NCI-H2171 treated with DMSO at 0.1 percent for 48 hours (cell line): ENCODE results near the gene PDGFA.

Source experiments
- DNase-seq: peaks from one replicate; lab custom pipeline; 2025; lab: John Stamatoyannopoulos, UW

The PDGFA gene

DNA sequence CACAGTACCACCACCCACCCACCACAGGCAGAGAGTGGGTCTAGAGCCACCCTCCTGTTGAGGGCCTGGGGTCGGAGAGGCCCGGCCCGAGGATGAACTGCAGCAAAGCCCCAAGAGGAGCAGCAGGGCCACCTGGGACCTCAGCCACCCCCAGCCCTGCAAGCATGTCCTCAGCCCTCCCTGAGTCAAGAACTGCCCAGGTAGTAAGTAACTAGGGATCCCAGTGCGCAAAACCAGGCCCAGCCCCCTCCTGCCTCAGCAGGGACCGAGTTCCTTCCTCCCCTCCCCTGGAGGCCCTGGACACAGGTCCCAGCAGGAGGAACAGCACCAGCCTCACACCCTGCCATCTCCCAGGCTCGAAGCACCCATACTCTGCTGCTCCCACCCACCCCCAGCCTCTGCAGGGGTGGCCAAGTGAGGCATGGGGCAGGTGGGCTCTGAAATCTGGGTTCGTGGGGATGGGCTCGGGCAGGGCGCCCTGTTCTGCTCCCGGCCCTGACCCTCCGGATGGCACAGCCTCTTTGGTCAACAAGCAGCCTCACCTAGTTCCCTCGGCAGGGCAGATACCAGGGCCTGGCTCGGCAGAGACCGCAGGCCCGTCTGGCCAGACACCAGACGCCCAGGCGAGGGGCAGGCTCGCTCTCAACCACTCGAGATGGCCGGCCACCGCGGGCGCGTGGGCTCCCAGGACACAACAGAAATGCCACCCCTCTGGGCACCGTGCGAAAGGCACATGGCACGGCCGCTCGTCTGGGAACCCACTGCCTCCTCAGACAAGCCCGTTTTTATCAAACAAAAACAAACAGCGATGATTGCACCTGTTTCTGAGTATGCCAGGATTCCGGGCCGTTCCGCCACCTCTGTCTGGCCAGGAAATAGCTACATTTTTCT is 15.2 kb downstream of the PDGFA start:
- no peak for DNase-seq

DNA sequence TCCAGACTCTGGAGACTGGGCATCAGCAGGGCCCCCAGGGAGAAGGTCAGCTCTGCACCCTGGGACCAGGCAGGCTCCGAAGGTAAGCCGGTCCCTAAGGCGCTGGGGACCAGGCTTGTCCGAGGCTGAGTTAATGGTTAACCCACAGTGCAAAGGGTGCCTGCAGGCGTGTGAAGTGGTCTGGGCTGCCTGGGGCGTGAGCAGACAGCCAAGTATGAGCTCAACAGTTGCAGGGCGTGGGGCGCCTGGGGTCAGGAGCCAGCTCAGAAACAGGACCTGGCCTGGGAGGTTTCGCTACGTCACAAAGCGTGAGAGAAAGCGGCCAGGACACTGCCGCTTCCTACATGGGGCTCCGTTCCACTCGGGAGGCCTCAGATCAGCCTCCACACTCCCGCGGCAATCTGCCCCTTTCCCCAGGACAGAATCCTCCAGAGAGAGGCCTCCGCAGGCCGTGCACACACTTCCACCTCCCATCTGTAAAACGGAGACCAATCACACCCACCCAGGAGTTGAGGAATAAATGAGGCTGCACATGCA is 16.0 kb downstream of the PDGFA start:
- DNase-seq: no peak

DNA sequence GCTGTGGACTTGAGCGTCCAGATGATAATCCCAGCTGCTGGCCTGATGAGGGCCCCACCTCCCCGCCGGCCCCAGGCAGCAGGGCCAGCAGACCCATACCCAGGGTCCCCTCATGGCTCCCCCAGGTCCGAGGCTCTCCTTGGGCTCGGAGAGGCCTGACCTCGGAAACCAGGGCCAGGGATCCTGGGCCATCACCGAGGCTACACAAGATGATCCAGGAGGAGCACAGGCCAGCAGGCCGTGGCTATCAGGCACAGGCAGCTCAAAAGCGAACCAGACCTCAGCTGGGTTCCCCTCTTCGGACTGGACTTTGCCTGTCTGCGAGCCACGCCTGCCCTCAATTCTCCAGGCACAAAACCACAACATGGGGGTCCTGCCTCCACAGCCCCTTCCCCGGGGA is 17.4 kb downstream of the PDGFA start:
- DNase-seq: no peak

DNA sequence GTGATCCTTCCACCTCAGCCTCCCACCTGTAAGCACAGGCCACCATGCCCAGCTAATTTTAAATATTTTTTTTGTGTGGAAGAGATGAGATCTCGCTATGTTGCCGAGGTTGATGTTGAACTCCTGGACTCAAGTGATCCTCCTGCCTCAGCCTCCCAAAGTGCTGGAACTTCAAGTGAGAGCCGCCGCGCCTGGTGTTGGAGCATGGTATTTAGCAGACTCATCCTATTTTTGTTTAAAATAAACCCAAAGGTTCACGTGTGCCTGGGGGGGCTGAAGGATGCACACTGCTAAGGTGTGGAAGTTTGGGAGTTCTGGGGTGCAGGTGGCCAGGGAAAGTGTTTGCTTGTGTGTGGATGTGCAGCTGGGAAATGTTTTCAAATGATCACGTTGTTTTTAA is 18.1 kb downstream of the PDGFA start:
- no peak for DNase-seq

DNA sequence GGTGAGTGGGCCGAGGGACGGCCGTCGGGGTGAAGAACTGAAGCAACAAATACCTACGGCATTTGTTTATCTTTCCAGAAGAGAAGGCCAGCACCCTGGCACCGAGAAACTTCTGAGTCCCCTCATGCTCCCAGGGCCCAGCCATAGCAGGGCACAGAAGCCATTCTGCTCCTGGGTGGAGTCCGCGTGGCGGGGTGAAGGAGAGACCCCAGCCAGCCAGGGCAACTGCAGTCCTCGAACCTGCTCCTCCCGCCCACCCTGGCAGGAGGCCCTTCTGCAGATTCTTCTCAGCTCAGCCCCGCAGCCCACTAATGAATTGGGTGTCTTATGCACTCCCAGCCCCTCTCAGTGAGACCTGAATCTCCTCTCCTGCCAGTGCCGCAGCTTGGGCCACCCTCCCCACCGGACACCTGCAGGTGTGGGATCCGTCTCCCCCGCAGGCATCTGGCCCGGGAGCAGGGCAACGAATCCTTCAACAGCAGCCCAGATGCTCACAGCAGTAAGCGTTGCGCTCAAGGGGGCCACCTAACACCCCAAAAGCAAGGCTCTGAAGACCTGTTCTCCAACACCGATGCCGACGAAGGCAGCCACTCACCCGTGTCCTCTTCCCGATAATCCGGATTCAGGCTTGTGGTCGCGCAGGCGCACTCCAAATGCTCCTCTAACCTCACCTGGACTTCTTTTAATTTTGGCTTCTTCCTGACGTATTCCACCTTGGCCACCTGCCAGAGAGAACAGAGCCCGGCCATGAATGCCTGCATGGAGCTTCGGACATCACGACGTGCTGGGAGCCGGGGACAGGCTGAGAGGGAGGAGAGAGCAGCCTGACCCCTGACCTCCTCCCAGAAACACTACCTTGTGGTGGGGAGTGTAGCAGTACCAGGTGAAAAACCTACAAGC is 18.9 kb downstream of the PDGFA start:
- no peak for DNase-seq

DNA sequence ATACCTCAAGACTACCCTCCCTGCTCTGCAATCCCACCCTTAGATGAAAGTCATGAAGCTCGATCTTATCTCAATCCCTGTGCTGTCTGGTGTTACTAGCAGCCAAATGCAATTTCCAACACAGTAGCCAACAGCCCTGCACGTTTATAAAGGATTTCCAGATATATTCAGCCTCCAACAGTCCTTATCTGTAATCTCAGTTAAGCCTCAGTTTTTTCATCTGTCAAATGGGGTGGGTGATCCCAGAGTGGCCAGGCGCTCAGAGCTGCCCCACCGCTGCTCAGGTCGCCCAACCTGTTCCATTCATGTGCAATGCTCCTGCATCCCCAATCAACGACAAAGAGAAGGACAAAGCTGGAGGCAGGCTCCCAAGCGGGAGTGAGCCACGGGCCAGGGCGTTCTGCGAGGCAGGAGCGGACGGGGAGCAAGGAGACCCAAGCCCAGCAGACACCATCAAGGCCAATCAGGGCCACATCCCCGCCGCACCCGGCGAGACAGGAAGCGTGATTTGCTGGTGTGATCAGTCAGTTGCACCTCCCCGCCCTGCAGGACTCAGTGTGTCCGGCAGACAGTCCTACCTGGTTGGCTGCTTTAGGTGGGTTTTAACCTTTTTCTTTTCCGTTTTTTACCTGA is 19.7 kb downstream of the PDGFA start:
- no peak for DNase-seq

DNA sequence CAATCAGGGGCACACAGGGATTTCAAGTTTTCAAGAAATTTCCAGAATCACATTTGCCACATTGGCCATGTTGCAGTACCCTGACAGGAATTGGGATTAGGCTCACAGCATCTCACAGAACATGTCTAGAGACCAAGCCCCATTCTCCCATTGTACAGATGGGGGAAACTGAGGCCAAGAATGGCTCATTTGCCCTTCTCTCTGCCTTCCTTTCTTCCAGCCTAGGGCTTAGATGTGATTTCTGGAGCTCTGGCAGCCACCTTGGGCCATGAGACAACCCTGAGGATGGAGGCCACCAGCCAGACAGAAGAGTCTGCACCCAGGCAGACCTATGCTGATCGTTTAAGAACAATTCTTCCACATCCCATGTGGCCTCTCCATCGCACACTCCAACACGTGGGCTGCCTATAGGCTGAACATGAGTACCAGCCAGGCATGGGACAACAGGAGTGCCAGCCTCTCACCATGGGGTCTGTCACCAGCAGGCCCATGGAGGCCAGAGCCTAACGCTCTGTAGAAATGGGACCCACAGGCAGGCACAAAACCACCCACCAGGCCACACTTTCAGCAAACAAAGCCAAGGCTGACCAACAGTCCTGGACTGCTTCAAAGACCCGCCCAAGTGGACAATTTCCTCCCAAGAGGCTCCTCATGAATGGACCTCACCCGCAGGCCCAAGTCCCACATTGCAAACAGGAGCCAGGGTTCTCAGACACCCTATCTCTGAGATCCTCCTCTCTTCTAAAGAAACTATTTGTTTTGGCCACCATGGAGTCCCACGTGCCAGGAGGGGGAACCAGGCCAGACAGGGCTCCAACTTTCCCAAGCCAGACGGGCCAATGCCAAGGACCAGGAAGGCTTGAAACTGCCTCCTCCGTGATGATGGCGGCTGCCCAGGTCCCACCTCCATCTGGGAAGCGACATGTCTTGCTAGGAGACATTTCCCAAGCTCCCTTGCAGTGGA is 20.7 kb downstream of the PDGFA start:
- DNase-seq: no peak

DNA sequence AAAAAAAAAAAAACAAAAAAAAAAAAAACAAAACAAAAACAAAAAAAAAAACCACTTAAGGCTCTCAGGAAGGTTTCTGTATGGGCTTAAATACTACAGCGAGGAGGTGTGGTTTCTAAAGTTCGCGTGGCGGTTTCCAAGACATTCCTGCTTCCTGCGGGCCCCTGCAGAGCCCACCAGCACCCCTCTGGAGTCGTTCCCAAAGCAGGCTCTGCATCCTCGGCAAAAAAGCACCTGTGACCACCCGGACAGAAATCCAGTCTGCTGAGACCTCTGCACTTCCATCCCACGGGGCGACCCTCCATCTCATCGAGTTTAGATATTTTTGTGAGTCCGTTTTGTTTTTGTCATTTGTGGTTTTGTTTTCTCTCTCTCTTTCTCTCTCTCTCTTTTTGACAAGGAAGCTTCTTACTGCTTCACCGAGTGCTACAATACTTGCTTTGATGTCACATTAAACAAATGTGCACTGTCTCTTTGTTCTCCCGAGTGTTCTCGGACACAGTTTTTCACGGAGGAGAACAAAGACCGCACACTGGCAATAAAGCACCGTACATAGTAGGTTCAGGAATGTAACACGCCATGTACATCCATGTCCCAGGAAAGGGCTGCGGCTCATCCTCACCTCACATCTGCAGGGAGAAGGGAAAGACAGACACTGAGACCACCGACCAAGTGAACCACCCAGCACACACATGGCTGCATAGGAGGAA is 21.5 kb downstream of the PDGFA start:
- no peak for DNase-seq

DNA sequence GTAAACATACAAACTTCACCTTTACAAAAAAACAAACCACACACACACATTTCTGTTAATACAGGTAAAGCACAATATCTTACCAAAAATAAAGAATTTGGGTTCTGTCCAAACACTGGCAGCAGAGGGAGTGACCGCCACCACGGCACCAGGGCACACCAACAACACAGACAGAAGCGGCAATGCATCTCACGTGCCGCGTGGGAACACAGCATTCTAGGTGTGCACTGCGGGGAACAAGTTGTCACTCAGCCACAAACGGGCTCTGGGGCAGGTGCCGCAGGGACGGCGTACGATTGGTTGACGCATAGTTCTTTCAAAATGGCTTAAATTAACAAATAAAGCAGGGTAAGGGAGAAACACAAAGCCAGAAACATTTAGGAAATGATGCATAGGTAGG is 22.3 kb downstream of the PDGFA start:
- DNase-seq: no peak

DNA sequence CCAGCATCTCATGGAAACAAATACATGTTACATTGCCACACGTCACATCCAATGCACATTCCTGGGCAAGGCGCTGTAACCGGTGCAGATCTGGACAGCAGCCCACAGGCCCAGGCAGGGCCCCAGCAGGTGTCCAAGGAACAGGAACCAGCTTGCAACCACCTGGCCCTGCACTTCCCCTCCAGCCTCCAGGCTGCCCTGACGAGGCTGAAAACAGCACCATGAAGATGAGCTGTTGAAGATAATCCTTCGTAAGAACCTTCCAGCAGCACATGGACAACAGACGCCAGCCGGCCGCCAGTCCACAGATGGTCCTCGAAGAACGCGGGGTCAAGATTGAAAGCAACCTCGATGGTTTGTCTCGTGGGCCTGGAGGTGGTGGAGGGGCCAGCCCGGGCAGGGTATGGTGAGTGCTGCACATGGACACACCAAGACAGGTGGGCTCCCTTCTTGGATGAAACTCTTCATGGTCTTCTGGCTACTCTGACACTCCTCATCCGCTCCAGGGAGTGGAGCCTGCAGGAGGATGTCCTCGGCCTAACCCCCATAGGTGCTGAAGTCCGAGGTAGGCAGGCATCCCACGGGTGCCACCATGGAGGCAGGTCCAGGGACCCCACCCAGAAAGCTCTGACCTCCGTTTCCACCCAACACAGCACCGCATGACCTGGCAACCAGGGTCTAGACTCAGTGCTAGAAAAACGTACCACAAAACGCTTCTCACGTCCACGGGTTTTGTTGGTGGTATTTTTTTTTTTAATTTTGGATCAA is 22.9 kb downstream of the PDGFA start:
- no peak for DNase-seq

DNA sequence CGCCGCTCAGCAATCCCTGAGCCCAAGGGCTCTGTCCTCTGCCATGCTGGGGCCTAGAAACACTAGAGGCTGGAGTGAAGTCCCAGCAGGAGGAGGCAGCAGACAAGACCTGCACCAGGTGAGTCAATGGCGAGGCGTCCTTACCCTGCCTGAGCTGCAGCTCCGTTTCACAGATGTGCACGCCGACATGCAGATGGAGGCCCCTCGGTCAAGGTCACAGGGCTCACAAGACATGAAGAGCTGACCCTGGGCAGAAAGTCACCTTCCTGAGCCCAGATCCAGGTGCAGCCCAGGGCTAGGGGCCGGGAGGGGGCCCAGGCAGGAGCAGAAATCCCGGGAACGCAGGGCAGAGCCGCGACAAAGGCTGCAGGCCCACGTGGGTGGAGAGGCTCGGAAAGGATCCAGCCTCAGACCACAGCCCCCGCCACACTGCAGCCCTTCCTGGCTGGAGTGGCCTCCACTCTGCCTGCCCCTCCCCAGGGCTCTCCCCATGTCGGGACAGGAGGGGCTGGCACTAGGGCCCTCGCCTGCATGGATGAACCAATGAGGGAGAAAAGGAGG is 23.8 kb downstream of the PDGFA start:
- DNase-seq: no peak

DNA sequence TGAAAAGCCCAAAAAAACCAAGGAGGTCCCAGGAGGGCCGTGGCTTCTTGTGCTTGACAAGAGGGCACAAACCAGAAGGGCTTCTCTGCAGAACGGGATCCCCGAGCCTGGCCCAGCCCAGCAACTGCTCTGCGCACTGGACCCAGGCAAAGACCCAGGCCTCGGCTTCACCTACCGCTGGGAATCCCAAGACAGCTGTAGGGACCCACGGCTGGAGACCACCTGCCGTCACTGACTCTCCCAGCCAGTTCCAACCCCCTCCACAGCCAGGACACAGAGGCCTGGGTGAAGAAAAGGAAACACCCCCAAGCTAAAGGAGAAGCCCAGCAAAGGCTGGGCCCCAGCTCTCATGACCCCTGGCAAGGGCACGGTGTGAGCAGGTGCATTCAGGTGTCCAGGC is 24.3 kb downstream of the PDGFA start:
- no peak for DNase-seq

DNA sequence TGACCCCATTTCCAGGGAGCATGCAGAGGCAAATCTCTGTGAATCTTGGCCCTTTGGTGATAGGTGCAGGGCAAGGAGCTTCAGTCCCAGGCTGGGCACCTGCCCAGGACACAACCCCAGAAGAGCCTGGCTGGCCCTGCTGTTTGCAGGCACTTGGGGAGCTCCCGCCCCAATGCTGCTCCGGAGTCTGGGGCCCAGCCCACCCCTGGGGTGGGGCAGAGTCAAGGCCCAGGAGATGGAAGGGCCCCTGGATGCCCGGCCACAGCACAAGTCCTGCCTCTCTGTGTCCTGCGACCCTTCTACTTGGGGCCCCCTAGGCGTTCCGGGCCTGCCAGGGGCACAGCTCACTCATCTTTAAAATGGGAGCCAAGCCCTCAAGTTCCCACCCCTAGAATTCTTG is 24.7 kb downstream of the PDGFA start:
- no peak for DNase-seq

DNA sequence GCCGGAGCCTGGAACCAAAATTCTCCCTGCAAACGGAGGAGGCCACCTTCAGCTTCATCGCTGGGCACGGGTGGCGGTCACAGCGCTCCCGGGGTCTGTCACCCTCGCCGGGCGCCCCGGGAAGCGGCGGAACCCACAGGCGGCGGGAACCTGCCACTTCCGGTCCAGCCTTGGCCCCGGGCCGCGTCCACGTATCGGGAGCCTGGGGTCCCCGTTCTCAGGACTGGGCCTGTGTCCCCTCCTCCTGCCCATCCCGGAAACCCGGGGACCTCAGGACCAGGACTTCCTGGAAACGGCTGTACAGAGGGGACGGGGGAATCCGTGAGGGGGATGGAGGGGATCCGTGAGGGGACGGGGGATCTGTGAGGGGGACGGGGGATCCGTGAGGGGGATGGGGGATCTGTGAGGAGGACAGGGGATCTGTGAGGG is 25.4 kb downstream of the PDGFA start:
- no peak for DNase-seq

DNA sequence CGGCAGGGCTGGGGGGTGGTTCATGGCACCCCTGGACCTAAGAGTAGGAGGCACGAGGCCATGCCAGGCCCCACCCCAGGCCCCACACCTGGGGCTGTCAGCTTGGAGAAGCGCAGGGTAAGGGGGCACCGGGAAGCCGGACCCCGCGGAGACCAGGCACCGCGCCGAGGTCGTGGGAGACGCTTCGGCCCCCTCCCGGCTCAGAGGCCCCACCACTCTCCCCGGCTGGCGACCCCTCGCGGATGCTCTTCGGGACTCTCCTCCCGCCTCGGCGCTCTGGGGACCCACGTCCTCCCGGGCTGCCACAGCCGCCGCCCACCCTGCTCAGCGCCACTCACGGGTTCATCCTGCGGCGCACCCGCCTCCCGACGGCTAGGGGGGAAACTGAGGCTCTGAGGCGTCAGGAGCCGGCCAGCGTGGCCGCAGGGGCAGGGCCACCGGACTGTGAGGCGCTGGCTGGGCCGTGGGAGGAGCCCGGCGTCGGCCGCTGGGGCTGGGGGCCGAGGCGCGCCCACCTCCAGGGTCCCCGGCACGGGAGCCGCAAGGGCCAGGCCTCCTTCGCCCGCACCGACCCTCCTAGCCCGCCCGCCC is 25.9 kb downstream of the PDGFA start:
- no peak for DNase-seq

DNA sequence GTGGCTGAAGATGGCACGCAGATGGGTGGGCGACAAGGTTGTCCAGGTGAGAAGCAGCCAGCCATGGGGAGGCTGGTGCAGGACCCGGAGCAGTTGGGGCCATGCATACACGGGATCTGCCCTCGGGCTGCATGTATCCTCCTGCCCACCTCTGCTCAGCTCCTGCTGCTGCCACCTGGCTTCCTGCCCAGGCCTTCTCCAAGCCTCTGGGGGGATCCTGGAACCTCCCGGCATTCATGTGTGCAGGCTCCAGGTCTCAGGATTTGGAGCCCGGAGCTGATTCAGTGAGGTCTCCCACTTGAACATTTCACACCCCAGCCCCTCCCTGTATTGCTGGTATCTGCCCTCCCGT is 27.0 kb downstream of the PDGFA start:
- peak; percentile 92 for DNase-seq

DNA sequence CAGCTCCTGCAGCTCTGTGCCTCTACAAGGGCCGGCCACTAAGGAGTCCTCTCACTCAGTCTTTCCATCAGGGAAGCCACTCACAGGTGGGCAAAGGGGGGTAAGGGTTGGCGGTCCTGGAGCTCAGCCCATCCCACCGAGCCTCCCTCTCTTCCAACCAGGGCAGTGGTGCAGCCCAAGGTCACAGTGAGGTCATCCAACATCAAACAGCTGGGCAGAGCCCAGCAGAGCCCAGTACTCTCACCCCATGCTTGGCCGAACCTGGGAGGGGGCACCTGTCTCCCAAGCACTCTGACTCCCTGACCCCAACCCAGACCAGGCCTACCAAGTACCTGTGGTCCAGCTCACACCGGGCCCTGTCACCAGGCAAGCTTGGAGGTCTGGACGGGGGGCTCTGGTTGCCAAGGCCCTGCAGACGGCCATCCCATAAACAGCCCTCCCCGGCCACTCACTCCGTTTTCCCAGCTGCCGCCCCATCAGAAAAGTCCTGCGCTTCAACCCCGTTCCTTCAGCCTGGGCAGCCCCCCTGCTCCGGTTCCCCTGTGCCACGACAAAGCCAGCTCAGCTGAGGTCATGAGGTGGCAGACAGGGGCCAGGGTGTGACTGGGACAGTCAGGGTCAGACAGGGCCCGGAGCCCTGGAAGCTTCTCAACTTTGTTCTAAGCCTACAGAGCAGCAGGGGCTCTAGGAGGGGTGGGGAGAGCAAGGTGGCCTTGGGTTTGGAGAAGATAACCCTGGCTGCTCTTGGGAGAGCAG is 27.5 kb downstream of the PDGFA start:
- DNase-seq: no peak

DNA sequence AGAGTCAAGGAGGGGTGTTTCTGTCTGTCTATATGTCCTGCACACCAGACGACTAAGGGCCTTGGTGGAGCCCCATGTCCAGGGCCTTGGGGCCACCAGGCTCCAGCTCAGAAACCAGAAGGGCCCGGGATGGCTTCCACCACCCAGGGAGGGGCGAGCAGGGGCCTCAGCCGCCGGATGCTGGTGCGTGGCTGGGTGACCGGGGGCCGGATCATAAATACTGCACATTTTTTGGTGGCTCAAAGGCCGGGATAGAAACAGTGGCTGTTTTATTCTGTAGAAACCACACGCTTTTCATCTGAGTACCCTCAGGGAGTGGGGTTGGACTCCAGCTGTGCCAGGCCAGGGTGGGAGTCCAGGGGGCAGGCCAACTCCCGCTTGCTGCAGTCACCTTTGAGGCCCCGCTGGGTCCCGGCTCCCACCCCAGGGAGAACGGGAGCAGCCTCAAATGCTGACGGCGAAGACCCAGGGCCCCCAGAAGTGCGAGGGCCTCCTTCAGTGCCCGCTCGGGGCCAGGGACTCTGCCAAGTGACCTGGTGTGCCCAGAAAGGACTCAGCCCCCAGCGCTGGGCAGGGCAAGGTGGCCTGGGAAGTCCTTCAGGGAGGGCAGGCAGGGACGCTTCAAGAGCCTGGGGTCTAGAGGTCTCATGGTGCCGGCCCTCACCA is 28.2 kb downstream of the PDGFA start:
- DNase-seq: no peak
